ENCODE data around the gene CLDN6. TPM values are rescaled to one million over a fixed set of nuclear protein-coding genes. Genes with fewer than 3 reads are reported as not detected.

The CLDN6 gene
- total RNA-seq, 1 donor from 2014 or later: 0.72 TPM

DNA sequence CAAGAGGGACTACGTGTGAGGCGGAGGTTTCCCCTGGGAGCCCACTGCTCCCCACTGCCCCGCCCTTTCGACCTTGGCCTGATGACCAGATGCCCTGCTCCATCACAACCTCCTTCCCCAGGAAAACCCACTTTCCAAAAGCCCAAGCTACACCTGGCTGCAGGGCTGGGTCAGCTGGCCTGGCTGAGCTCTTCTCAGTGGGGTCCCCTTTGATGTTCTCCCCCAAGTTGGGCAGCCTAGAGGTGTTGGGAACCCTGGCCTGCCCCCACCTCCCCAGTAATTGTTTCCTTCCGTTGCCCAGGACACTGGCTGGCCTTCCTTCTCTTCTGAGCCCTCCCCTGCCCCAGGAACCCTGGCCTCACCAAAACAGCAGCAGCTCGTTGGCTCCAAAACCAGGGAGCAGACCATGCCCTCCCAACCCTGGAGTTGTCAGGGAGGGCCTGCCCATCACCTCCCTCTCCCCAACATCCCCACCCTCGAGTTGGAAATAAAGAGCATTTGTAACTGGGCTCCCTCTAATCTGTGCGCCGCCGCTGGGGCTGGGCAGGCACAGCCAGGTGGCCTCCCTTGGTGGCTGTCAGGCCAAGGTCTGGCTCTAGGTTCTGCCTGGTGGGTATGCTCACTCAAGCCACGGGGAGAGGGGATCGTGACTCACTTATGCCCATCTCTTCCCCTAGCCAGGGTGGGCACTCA, 3.8 kb downstream of the CLDN6 start:
- no peak for DNase-seq (ENCODE audit: low spot score)

DNA sequence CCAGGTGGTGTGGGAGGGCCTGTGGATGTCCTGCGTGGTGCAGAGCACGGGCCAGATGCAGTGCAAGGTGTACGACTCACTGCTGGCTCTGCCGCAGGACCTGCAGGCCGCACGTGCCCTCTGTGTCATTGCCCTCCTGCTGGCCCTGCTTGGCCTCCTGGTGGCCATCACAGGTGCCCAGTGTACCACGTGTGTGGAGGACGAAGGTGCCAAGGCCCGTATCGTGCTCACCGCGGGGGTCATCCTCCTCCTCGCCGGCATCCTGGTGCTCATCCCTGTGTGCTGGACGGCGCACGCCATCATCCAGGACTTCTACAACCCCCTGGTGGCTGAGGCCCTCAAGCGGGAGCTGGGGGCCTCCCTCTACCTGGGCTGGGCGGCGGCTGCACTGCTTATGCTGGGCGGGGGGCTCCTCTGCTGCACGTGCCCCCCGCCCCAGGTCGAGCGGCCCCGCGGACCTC, 4.5 kb downstream of the CLDN6 start:
- DNase-seq (ENCODE audit: low spot score): no peak

DNA sequence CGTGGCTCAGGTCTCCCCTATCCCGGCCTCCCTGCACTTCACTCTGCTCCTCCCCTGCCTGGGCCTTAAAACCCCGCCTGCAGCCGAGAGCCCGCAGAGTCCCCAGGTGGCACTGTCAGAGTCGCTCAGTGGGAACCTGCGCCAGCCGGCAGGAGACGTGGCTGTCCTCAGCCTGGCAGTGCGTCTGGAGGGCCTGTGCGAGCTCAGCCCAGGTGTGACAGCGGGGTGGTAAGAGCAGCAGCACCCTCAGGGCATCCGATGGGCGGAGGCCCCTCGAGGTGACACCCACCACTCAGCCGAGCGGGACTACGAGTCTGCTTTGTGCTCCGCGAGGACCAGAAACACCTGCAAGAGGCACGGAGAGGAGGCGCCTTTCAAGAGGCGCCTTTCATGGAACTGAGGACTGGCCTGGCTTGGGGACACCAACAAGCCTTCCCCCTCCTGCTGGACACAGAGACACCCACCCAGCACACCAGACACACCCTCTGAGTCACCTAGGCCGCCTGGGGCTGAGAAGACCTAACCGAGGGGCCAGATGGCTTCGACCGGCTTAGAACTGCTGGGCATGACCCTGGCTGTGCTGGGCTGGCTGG, 5.1 kb downstream of the CLDN6 start, which contains the start of gene CLDN9:
CLDN9 (plus strand) TSS at position 96 of the 593 bp plus-strand sequence; CDS start at position 536, 440 bp downstream.
- DNase-seq (ENCODE audit: low spot score): no peak

DNA sequence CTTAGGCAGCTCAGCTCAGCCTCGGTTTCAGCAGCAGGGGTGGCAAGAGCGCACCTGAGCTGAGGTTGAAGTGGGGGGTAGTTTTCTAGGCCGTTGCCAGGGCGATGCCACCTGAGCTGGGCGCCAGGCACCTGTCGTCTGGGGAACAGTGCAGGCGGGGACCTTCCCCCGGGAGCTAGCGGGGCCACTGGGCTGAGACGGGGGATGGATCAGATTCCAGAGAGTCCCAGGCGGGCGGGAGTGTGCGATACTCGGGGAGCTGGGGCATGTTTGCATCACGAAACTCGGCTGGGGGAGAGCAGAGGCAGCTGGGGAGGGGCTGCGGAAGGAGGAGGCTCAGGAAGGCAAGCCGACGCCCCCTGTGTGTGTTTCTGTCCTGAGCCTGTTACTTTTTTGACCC, 5.7 kb downstream of the CLDN6 start:
- DNase-seq (ENCODE audit: low spot score): no peak

DNA sequence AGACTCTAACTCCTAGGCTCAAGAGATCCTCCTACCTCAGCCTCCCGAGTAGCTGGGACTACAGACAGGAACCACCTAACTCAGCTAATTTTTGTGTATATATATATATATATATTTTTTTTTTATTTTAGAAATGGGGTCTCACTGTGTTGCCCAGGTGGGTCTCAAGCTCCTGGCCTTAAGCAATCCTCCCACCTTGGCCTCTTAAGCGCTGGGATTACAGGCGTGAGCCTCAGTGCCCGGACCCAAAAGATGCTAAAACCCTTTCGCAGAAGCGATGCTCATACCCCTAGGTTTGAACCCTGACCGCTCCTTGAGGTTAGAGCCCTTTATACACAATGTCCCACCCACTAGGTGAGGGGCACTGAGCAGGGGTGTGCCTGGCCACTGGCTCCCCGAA, 7.5 kb downstream of the CLDN6 start:
- DNase-seq (ENCODE audit: low spot score): no peak

DNA sequence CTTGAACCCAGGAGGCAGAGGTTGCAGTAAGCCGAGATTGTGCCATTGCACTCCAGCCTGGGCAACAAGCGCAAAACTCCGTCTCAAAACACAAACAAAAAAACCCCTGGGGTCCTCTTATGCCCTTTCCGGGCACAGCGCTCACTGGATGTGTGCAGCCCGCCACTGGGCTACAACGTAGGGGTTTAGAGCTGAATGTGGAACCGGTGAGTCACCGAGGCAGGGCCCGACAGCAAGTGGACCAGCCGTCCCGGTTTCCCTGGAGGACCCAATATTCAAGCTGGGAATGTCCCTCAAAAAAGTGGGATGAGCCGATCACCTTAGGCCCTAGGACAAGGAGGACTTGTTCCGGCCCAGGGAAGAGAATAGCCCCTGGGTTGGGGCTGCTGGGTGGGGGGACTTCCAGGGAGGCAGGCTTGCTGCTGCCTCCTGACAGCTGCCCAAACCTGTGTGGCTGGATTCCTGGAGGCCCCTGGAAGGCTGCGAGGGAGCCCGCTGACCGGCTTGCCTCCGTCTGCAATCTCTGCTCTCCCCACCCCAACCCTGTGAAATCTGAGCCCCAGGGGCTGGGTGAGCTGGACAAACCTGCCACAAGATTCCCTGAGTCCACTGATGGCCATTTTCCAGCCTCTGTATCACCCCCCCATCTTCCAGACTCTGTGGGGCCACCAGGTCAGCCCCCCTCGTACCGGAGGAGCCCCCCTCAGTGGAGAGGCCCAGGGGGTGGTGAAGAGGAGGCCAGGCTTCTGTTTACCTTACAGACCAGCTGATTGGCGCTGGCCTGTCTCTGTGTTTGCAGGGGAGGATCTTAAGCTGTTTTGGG, 8.2 kb downstream of the CLDN6 start:
- DNase-seq (ENCODE audit: low spot score): peak; percentile 80

- no peak for DNase-seq (ENCODE audit: low spot score)
Measured at GRCh38 chr16:3008690-3009037, 9.3 kb downstream of the CLDN6 start.

- no peak for DNase-seq (ENCODE audit: low spot score)
Measured at GRCh38 chr16:3007957-3008689, 9.9 kb downstream of the CLDN6 start.

- DNase-seq (ENCODE audit: low spot score): no peak
Measured at GRCh38 chr16:3007059-3007956, 10.7 kb downstream of the CLDN6 start.

- no peak for DNase-seq (ENCODE audit: low spot score)
Measured at GRCh38 chr16:3004781-3005284, 13.2 kb downstream of the CLDN6 start.

- no peak for DNase-seq (ENCODE audit: low spot score)
Measured at GRCh38 chr16:3004319-3004718, 13.7 kb downstream of the CLDN6 start.

GRCh38 chr16:3003582-3004270, 14.3 kb downstream of the CLDN6 start:
- DNase-seq (ENCODE audit: low spot score): peak; percentile 99

DNA sequence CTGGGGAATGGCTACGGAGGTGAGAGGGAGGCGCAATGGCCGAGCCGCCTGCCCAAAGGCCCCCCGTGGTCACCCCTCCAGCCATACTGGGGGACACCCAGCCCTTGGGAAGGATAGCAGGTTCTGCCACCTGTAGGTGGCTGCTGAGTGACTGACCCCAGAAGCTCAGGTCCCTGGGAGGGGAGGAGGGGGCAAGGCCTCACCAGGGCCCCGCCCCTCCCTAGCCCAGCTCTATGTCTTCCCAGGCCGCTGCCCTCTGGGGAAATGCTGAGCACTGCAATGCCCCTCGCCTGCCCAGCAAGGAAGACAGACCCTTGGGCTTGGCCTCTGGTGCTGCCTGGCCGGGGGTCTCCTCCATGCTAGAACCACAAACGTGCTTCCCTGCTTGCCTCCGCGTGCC, 16.7 kb downstream of the CLDN6 start:
- DNase-seq (ENCODE audit: low spot score): no peak

DNA sequence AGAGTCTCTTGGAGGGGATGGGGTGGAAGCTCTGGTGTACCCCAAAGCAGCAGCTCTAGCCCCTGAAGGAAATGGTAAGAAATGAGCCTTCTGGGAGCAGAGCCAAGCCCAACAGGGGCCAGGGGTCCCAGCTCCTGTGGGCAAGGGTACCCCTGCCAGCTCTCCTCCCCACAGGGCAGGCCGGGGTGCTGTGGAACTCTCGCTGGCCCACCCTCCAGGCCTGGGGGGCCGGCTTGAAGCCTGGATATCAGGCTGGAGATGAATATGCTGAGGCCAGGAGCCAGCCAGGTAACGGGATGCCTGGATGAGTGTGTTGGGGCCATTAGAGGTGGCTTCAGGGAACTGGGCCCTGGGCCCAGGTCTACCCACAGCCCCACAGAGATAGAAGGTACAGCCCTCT, 17.4 kb downstream of the CLDN6 start:
- no peak for DNase-seq (ENCODE audit: low spot score)

GRCh38 chr16:2999929-3000328, 18.1 kb downstream of the CLDN6 start:
- DNase-seq (ENCODE audit: low spot score): no peak

DNA sequence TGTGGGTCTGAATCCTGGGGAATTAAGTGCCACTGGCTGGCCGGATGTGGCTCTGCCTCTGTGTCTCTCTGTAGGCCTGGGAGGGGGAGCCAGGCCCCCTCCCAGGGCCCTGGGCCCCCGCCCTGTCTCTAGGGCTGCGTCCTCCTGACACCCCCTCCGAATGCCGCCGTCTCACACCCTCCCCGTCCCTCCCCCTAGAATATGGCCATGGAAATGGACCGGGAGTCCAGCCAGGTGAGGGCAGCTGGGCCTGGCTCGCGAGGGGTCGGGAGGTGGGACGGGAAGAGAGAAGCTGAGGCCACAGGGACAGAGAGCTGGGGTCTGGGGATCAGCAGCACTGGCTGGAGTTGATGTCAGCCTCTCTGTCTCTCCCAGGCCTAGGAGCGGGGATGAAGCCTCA, 21.7 kb downstream of the CLDN6 start:
- DNase-seq (ENCODE audit: low spot score): no peak

GRCh38 chr16:2992383-2993081, 25.5 kb downstream of the CLDN6 start:
- no peak for DNase-seq (ENCODE audit: low spot score)

DNA sequence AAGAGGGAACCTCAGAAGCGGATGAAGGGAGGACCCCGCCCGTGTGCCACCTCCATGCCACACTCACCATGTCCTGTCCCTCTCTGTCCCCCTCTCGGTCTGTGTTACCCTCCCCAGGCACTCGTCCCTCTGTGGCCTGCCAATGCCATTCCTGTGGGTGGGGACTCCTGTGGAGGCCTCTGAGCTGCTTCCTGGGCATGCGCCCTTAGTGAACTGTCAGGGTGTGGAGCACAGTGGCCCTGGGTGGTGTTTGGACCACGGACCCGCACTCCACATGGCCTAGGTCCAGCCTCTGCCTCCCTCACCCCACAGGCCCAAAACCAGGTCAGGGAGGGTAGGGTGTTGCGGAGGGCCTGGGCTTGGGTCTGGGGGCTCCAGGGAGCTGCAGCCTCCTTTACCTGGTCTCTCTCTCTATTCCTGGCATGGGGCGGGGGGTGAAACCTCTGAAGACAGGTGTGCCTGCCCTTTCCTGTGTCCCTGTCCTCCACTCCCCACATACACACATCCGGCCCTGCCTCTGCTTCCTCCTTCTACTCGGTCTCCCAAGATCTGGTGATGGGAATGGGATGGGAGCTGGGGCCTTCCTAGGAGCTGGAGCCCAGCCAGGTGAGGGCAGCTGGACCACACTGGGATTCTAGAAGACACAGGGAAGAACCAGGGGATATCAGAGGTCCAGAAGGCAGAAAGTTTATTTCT, 26.3 kb downstream of the CLDN6 start:
- no peak for DNase-seq (ENCODE audit: low spot score)

- no peak for DNase-seq (ENCODE audit: low spot score)
Measured at GRCh38 chr16:2990891-2991290, 27.1 kb downstream of the CLDN6 start.

All from umbilical cord (tissue), 2 donors.